Suprapubic skin (tissue), 4 donors: ENCODE results near the gene BEST2. TPM values are rescaled to one million over a fixed set of nuclear protein-coding genes. Genes with fewer than 3 reads are reported as not detected.

ENCODE experiments used
- DNase-seq, 2 donors: peaks; one replicate each; pipeline ENCODE4 v3.0.0-alpha.2; 2019; ENCODE audit warnings: low spot score in 2 of 2
- H3K27ac ChIP-seq: fragments of 200-600 bp; sonication (generic); one replicate; pipeline ENCODE4 v1.5.1; 2019
- H3K27me3 ChIP-seq: fragments of 200-600 bp; sonication (generic); one replicate; pipeline ENCODE4 v1.5.1; 2019
- H3K36me3 ChIP-seq: fragments of 200-600 bp; sonication (generic); one replicate; pipeline ENCODE4 v1.5.1; 2019
- H3K4me1 ChIP-seq: fragments of 200-600 bp; sonication (generic); one replicate; pipeline ENCODE4 v1.5.1; 2019
- H3K4me3 ChIP-seq: fragments of 200-600 bp; sonication (generic); one replicate; pipeline ENCODE4 v1.5.1; 2019; ENCODE audit warnings: mild to moderate bottlenecking
- H3K9me3 ChIP-seq: fragments of 200-600 bp; sonication (generic); one replicate; pipeline ENCODE4 v1.5.1; 2019
- EP300 ChIP-seq: sonication (generic); formaldehyde crosslinking; IDR thresholded peaks from one replicate; pipeline ENCODE4 v1.6.1; 2017; ENCODE audit warnings: antibody characterized with exemption
- POLR2A ChIP-seq, 2 donors: fragments of 450-650 bp; IDR thresholded peaks; one replicate each; pipeline ENCODE4 v1.6.1; 2017; ENCODE audit warnings: antibody characterized with exemption in 2 of 2, mild to moderate bottlenecking in 2 of 2, moderate library complexity in 2 of 2
- POLR2AphosphoS5 ChIP-seq, 3 donors: sonication (generic); formaldehyde crosslinking; IDR thresholded peaks; one replicate each; pipeline ENCODE4 v1.6.1; 2017; ENCODE audit warnings: antibody characterized with exemption in 3 of 3
- WGBS: methylation state at CpG from one replicate; pipeline ENCODE4 v1.1.5; 2018; 5-methylcytosine and 5-hydroxymethylcytosine counted together
- total RNA-seq, 4 donors: library from RNA; depleted of rRNA; stranded (reverse); fragments of >200 nt; gene quantifications; one replicate each; pipeline ENCODE4 v1.1.0, GENCODE V29; 2016
- TF ChIP-seq, protein P1 (sequence below), 2 donors: fragments of 200-600 bp in 1 of 2; fragments of 450-650 bp in 1 of 2; sonication (generic) in 1 of 2; IDR thresholded peaks; one replicate each; pipeline ENCODE4 v1.5.1; 2016 to 2019; ENCODE audit warnings: antibody characterized with exemption in 2 of 2, mild to moderate bottlenecking in 1 of 2, moderate library complexity in 1 of 2

Gene BEST2
- total RNA-seq, 4 donors from 2014 or later = 18.2 to 62.0 (median 46.8) TPM

DNA sequence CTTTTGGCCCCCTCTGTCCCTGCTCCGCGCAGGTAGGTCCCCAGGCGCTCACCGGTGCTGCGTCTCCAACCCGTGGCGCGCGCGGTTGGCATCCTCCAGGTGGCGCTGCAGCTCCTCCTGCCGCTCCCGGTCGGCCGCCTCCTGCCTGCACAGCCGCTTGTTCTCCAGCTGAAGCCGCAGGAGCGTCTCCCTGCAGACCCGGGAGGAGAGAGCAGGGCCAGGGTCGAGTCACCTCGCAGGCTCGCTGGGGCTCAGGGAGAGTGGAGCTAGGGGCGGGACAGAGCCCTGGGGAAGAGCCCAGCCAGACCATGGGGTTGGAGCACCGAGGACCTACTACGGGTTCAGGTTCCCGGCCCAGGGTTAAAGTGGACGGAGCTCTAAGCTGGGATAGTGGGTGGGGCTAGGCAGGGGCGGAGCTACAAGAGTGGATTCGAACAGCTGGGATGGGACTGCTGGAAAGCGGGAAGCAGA is 14.5 kb downstream of the BEST2 start:
- H3K27me3 ChIP-seq = no peaks in the 10 kb centered on the region
- H3K9me3 ChIP-seq = no peaks in the 10 kb centered on the region
- H3K4me3 ChIP-seq = peak overlapping the region; percentile 33
- H3K27ac ChIP-seq = no peak overlapping the region
- TF ChIP-seq, protein P1, sequence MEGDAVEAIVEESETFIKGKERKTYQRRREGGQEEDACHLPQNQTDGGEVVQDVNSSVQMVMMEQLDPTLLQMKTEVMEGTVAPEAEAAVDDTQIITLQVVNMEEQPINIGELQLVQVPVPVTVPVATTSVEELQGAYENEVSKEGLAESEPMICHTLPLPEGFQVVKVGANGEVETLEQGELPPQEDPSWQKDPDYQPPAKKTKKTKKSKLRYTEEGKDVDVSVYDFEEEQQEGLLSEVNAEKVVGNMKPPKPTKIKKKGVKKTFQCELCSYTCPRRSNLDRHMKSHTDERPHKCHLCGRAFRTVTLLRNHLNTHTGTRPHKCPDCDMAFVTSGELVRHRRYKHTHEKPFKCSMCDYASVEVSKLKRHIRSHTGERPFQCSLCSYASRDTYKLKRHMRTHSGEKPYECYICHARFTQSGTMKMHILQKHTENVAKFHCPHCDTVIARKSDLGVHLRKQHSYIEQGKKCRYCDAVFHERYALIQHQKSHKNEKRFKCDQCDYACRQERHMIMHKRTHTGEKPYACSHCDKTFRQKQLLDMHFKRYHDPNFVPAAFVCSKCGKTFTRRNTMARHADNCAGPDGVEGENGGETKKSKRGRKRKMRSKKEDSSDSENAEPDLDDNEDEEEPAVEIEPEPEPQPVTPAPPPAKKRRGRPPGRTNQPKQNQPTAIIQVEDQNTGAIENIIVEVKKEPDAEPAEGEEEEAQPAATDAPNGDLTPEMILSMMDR (IDR thresholded peaks at IDR 0.05) = peak; percentile 83 to 86
- no peak for TF ChIP-seq POLR2A (IDR thresholded peaks at IDR 0.05)
- peak in 1 of 2 donors; percentile 92 for DNase-seq
- peaks cover 52% of the 10 kb centered on the region for H3K36me3 ChIP-seq
- WGBS = under 1% methylated on average over 16 of the region's 30 CpGs
- peaks cover 3% of the 10 kb centered on the region for H3K4me1 ChIP-seq

DNA sequence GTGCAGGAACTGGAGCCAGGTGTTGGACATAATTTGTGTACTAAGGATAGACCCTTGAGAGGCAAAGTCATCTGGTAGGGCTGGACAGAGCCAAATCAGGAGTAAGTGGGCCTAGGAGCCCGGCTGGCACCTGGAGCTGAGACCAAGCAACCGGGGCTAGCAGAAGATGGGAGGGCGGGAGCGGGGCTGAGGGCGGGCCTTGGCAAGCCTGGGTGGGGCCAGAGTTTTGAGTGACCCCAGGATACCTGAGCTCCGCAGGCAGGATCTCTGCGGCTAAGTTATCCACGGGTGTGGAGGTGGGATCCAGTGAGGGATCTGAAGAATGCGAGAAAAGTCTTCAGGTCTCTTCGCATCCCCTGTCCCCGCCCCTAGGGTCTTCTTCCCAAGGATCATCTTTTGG is 15.6 kb downstream of the BEST2 start:
- Histone ChIP-seq H3K4me1 (peaks cover 3% of the 10 kb centered on the region), H3K4me3 (no peak overlapping the region), H3K27me3 (no peaks in the 10 kb centered on the region), H3K27ac (no peak overlapping the region), H3K9me3 (no peaks in the 10 kb centered on the region), H3K36me3 (peaks cover 55% of the 10 kb centered on the region)
- no peak for DNase-seq
- no peak for TF ChIP-seq POLR2A (IDR thresholded peaks at IDR 0.05)
- TF ChIP-seq EP300 = no peak
- TF ChIP-seq, protein P1 (IDR thresholded peaks at IDR 0.05) = no peak
- TF ChIP-seq POLR2AphosphoS5 (IDR thresholded peaks at IDR 0.05) = no peak
- 89% methylated on average over 11 of the region's 11 CpGs for WGBS

DNA sequence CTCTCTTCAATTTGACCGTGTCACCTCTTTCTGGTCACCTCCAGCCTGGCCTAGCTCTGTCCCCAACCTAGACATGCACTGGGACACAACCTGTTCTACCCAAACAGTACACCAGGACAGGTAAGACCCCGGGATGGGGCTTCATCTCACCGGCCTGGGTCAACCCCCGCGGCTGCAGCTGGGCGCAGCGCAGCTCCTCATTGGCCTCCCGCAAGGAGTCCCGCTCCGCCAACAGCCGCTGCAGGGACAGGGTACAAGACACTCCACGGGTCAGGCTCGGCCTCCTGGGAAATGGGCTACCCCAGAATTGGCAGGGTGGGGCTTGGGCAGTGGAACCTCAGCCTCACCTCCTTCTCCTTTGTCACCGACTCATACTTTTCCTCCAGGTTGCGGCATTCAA is 16.1 kb downstream of the BEST2 start:
- Histone ChIP-seq H3K27me3 (no peaks in the 10 kb centered on the region), H3K36me3 (peaks cover 53% of the 10 kb centered on the region), H3K4me3 (no peak overlapping the region), H3K27ac (no peak overlapping the region), H3K9me3 (no peaks in the 10 kb centered on the region), H3K4me1 (peaks cover 3% of the 10 kb centered on the region)
- no peak for DNase-seq
- TF ChIP-seq, protein P1 (IDR thresholded peaks at IDR 0.05) = no peak
- TF ChIP-seq EP300 (no peak), POLR2A (IDR thresholded peaks at IDR 0.05) (no peak), POLR2AphosphoS5 (IDR thresholded peaks at IDR 0.05) (no peak)
- 96% methylated on average over 15 of the region's 15 CpGs for WGBS

DNA sequence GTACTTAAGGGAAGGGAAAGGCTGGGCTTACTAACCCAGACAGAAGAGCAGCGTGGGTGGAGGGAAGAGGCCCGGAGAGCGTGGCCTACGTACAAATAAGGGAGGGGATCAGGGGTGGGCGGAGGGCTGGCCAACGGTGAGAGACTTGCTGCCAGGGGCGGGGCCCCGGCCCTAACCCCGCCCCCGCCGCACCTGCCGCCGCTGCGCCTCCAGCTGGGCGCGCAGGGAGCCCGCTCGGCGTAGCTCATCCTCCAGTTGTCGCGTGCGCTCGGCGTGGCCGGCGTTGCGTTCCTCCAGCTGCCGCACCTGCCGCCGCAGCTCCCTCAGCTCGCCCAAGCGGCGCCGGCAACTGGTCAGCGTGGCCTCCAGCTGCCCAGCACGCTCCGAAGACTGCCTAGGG is 18.1 kb downstream of the BEST2 start:
- TF ChIP-seq, protein P1 (IDR thresholded peaks at IDR 0.05) = no peak
- no peak for TF ChIP-seq POLR2A (IDR thresholded peaks at IDR 0.05)
- Histone ChIP-seq H3K27ac (no peak overlapping the region), H3K27me3 (no peaks in the 10 kb centered on the region), H3K36me3 (peaks cover 37% of the 10 kb centered on the region), H3K4me1 (peaks cover 11% of the 10 kb centered on the region), H3K9me3 (no peaks in the 10 kb centered on the region), H3K4me3 (no peak overlapping the region)
- WGBS = 33% methylated on average over 21 of the region's 37 CpGs
- DNase-seq = no peak

DNA sequence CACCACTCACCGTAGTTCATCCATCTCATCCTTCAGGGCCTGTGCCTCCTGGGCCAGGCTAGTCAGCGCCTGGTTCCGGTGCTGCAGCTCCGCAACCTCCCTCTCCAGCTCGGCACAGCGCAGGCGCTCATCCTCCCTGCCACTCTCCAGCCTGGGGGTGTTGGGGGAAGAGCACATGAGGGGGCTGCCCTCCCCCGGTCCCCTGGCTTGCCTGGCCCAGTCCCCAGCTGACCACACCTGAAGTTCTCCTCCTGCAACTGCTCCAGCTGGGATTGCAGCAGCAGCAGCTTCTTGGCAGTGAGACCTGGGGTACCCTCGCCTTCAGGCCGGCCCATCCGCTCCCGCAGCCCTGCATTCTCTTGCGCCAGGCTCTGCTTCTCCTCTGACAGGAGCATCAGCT is 19.3 kb downstream of the BEST2 start:
- WGBS = 100% methylated on average over 1 of the region's 13 CpGs
- H3K27ac ChIP-seq = no peak overlapping the region
- H3K27me3 ChIP-seq = no peaks in the 10 kb centered on the region
- TF ChIP-seq POLR2AphosphoS5 (IDR thresholded peaks at IDR 0.05) = no peak
- TF ChIP-seq, protein P1 (IDR thresholded peaks at IDR 0.05) = no peak
- TF ChIP-seq POLR2A (IDR thresholded peaks at IDR 0.05) = no peak
- no peak for TF ChIP-seq EP300
- H3K36me3 ChIP-seq = peaks cover 32% of the 10 kb centered on the region
- H3K9me3 ChIP-seq = no peaks in the 10 kb centered on the region
- DNase-seq = no peak
- H3K4me3 ChIP-seq = no peak overlapping the region
- H3K4me1 ChIP-seq = peaks cover 17% of the 10 kb centered on the region
